ENCODE results near the gene AHCYL2. TPM values are rescaled to one million over a fixed set of nuclear protein-coding genes. Genes with fewer than 3 reads are reported as not detected.
"Not testable (repeated sequence)": the region's sequence is repeated elsewhere in the genome, so short reads cannot be mapped to it uniquely, and the experiment has no call there.

Gene AHCYL2
- total RNA-seq, 4 donors from 2014 or later, result 10.8 to 14.0 (median 13.7) TPM

- Histone ChIP-seq H3K4me1 (peaks cover 0 to 29% (median 4%) of the 10 kb centered on the region in 3 donors), H3K27me3 (no peaks in the 10 kb centered on the region), H3K27ac (no peak overlapping the region), H3K9me3 (no peaks in the 10 kb centered on the region), H3K4me3 (no peak overlapping the region), H3K36me3 (peaks cover 0 to 79% (median 2%) of the 10 kb centered on the region in 3 donors)
- TF ChIP-seq POLR2A (IDR thresholded peaks at IDR 0.05) (no peak), CTCF (IDR thresholded peaks at IDR 0.05) (peak in 1 of 6 experiments; percentile 5)
- 58 to 77% methylated on average over 3 of the region's 3 CpGs for WGBS, 2 donors
- intact Hi-C loops (cut with DNase I), result no loop called here
- DNase-seq, result no peak
Measured at GRCh38 chr7:129401967-129402860, 177.4 kb downstream of the AHCYL2 start.

DNA sequence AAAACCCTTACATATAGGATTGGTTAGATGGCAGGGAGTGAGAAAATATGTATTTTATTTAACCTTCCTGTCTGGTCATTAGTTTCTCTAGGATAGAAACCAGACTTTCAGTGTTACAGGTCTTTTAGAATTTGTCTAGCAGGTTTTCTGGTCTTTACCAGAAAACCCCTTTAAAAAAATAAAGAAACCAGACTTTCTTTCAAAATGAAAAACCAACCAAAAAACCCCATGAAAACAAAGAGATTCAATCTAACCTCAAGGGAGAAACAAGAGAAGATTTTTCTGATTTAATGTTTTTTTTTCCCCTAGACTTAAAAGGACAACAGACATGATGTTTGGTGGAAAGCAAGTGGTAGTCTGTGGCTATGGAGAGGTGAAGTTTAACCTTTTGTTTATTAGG, 180.7 kb downstream of the AHCYL2 start:
- Histone ChIP-seq H3K27me3 (no peaks in the 10 kb centered on the region), H3K36me3 (peaks cover 0 to 91% (median 0%) of the 10 kb centered on the region in 3 donors), H3K4me3 (no peak overlapping the region), H3K9me3 (no peaks in the 10 kb centered on the region), H3K4me1 (peaks cover 0 to 13% (median 0%) of the 10 kb centered on the region in 3 donors), H3K27ac (no peak overlapping the region)
- no peak for TF ChIP-seq POLR2A (IDR thresholded peaks at IDR 0.05)
- no peak for TF ChIP-seq CTCF (IDR thresholded peaks at IDR 0.05)
- intact Hi-C loops (cut with DNase I), result no loop called here
- no peak for DNase-seq

GRCh38 chr7:129410238-129410637, 185.4 kb downstream of the AHCYL2 start:
- DNase-seq; H3K4me3 ChIP-seq; H3K27ac ChIP-seq; intact Hi-C loops (cut with DNase I); H3K4me1 ChIP-seq; H3K9me3 ChIP-seq; H3K27me3 ChIP-seq: not testable (repeated sequence)
- WGBS, 2 donors, result 75 to 76% methylated on average over 8 of the region's 8 CpGs
- H3K36me3 ChIP-seq, result peaks cover 0 to 92% (median 6%) of the 10 kb centered on the region in 3 donors

- peaks cover 0 to 88% (median 6%) of the 10 kb centered on the region in 3 donors for H3K36me3 ChIP-seq
- 89 to 96% methylated on average over 4 of the region's 4 CpGs for WGBS, 2 donors
- no peak overlapping the region for H3K27ac ChIP-seq
- peaks cover 0 to 4% (median 0%) of the 10 kb centered on the region in 3 donors for H3K9me3 ChIP-seq
- H3K4me1 ChIP-seq, result no peaks in the 10 kb centered on the region
- no peak for DNase-seq
- H3K4me3 ChIP-seq, result no peak overlapping the region
- TF ChIP-seq CTCF (IDR thresholded peaks at IDR 0.05), result no peak
- TF ChIP-seq POLR2A (IDR thresholded peaks at IDR 0.05), result no peak
- intact Hi-C loops (cut with DNase I), result no loop called here
- H3K27me3 ChIP-seq, result no peaks in the 10 kb centered on the region
Measured at GRCh38 chr7:129412501-129412900, 187.7 kb downstream of the AHCYL2 start.

- peaks cover 0 to 68% (median 6%) of the 10 kb centered on the region in 3 donors for H3K36me3 ChIP-seq
- TF ChIP-seq CTCF (IDR thresholded peaks at IDR 0.05) (no peak), POLR2A (IDR thresholded peaks at IDR 0.05) (no peak)
- peaks cover 0 to 4% (median 0%) of the 10 kb centered on the region in 3 donors for H3K9me3 ChIP-seq
- H3K27ac ChIP-seq, result no peak overlapping the region
- intact Hi-C loops (cut with DNase I), result no loop called here
- DNase-seq, result no peak
- no peaks in the 10 kb centered on the region for H3K4me1 ChIP-seq
- H3K27me3 ChIP-seq, result no peaks in the 10 kb centered on the region
- H3K4me3 ChIP-seq, result no peak overlapping the region
- WGBS, 2 donors, result 92 to 93% methylated on average over 5 of the region's 5 CpGs
Measured at GRCh38 chr7:129417073-129417472, 192.2 kb downstream of the AHCYL2 start.
